Ascending aorta (tissue), 2 donors: Measurements from ENCODE around the gene PRKAG2. TPM values are rescaled to one million over a fixed set of nuclear protein-coding genes. Genes with fewer than 3 reads are reported as not detected.

Experiments used
- DNase-seq, 2 donors: peaks; one replicate each; pipeline ENCODE4 v3.0.0-alpha.2; 2019; ENCODE audit warnings: low spot score in 2 of 2
- H3K27ac ChIP-seq, 2 donors: fragments of 200-600 bp; sonication (generic); one replicate each; pipeline ENCODE4 v1.5.1; 2016 to 2017; ENCODE audit warnings: mild to moderate bottlenecking in 1 of 2
- H3K27me3 ChIP-seq: fragments of 200-600 bp; sonication (generic); one replicate; pipeline ENCODE4 v1.5.1; 2017
- H3K36me3 ChIP-seq, 2 donors: fragments of 200-600 bp; sonication (generic); one replicate each; pipeline ENCODE4 v1.5.1; 2016
- H3K4me1 ChIP-seq, 2 donors: fragments of 200-600 bp; sonication (generic); one replicate each; pipeline ENCODE4 v1.5.1; 2016 to 2017; ENCODE audit warnings: mild to moderate bottlenecking in 1 of 2
- H3K4me3 ChIP-seq, 2 donors: fragments of 200-600 bp; sonication (generic); one replicate each; pipeline ENCODE4 v1.5.1; 2016 to 2017; ENCODE audit warnings: mild to moderate bottlenecking in 1 of 2
- H3K9me3 ChIP-seq, 2 donors: fragments of 200-600 bp; sonication (generic); one replicate each; pipeline ENCODE4 v1.5.1; 2016
- intact Hi-C: fragments of 100-400 bp; cut with DNase I; formaldehyde crosslinking; loops from one replicate; pipeline ENCODE4 v1.15.1; 2023
- total RNA-seq: library from RNA; depleted of rRNA; stranded (reverse); fragments of >200 nt; gene quantifications from one replicate; pipeline ENCODE4 v1.1.0, GENCODE V29; 2016
- TF ChIP-seq, protein P1 (sequence below), 3 experiments: fragments of 200-600 bp in 2 of 3; fragments of 450-650 bp in 1 of 3; sonication (generic) in 2 of 3; IDR thresholded peaks; one replicate each; pipeline ENCODE4 v1.5.1; 2016 to 2019; ENCODE audit warnings: antibody characterized with exemption in 3 of 3, mild to moderate bottlenecking in 1 of 3, moderate library complexity in 1 of 3

Gene PRKAG2
- total RNA-seq, 1 donor from 2014 or later, result 26.7 TPM

DNA sequence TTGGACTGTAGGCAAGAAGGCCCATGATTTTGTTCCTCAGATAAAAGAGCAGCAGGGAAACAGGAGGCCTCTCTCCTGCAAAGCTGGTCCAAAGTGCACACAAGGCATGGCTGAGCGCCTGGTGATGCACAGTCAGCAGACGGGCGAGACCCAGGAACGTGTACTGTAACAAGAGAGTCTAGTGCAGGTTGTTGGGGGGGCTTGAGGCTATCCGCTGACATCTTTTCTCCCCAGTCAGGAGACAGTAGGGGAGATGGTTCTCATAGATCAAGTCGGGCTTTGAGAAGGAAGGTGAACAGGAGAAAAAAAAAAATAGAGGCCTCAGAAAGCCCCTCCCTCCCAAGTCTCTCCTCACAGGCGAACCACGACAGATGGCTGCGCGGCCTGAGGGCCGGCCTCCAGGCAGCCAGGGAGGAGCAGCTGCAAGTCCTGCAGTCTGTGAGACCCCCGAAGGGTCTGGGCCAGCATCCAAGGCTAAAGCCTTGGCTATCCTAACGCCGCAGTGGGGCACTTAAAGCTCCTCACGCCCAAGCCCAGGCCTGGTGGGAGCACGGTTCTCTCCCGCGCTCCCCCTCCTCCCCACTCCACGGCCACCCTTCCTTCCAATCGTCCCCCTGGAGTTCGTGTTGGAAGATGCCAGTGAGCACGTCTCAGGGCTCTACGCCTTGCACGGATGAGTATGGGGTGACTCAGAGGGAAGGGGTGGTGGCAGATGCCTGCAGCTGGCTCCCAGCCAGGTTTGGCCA lies 68.3 kb downstream of the PRKAG2 start:
- TF ChIP-seq, protein P1, sequence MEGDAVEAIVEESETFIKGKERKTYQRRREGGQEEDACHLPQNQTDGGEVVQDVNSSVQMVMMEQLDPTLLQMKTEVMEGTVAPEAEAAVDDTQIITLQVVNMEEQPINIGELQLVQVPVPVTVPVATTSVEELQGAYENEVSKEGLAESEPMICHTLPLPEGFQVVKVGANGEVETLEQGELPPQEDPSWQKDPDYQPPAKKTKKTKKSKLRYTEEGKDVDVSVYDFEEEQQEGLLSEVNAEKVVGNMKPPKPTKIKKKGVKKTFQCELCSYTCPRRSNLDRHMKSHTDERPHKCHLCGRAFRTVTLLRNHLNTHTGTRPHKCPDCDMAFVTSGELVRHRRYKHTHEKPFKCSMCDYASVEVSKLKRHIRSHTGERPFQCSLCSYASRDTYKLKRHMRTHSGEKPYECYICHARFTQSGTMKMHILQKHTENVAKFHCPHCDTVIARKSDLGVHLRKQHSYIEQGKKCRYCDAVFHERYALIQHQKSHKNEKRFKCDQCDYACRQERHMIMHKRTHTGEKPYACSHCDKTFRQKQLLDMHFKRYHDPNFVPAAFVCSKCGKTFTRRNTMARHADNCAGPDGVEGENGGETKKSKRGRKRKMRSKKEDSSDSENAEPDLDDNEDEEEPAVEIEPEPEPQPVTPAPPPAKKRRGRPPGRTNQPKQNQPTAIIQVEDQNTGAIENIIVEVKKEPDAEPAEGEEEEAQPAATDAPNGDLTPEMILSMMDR (IDR thresholded peaks at IDR 0.05), result no peak
- H3K27me3 ChIP-seq, result no peaks in the 10 kb centered on the region
- no peak for DNase-seq
- H3K36me3 ChIP-seq, result no peaks in the 10 kb centered on the region
- no peak overlapping the region for H3K27ac ChIP-seq
- intact Hi-C loops, result no loop called here
- no peaks in the 10 kb centered on the region for H3K9me3 ChIP-seq
- no peak overlapping the region for H3K4me3 ChIP-seq
- no peaks in the 10 kb centered on the region for H3K4me1 ChIP-seq

DNA sequence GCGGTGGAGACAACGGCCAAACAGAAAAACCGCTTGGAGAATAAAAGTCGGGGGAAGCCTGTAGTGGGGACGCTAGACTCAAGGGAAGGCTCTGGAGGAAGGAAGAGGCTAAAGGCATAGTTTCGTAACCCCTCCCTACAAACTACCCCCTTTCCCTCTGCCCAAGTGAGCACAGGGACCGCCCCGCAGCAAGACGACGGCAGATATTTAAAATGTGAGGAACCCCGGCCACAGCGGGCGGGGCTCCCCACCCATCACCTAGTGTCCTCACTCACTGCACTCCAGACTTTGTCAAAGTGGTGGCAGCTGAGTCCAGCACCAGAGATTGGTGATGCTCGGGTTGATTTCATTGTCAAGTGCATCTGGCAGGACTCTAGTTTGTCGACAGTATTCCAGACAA lies 69.1 kb downstream of the PRKAG2 start:
- TF ChIP-seq, protein P1 (IDR thresholded peaks at IDR 0.05), result no peak
- H3K36me3 ChIP-seq, result no peaks in the 10 kb centered on the region
- no peak for DNase-seq
- H3K4me3 ChIP-seq, result no peak overlapping the region
- intact Hi-C loops, result no loop called here
- H3K27ac ChIP-seq, result no peak overlapping the region
- H3K9me3 ChIP-seq, result no peaks in the 10 kb centered on the region
- no peaks in the 10 kb centered on the region for H3K4me1 ChIP-seq
- H3K27me3 ChIP-seq, result no peaks in the 10 kb centered on the region

DNA sequence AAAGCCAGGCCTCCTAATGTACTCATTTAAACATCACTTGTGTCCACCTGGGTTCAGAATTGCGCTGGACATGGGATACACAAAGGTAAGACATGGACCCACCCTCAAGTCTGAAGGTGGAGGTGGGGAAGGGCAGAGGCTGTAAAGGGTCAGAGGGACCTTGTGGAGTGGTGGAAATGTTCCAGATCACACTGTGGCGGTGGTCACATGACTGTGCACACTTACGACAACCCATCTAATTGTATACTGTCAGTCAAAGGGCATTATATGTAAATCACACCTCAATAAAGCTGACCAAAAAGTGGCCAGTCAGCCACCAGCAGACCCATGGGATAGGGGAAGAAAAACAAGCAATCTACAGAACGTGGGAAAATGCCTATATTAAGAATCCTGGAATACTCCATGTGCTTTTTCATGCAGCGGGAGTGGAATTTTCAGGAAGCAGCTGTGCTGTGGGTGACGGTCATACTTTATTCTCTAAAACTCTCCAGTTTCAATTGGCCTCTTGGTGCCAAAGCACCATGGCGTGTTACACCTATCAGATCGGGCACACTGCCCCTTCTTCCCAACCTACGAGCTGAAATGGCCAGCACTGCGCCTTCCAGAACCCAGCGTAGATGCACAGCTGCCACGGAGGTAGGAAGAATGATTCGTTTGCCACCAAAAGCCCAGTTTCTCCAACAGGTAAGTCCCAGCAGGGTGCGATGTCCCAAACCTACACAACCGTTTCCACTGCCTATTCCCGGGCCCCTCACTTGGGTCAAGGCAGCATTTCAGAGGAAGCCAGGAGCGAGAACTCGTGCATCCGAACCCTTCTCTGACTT lies 69.8 kb downstream of the PRKAG2 start:
- TF ChIP-seq, protein P1 (IDR thresholded peaks at IDR 0.05), result no peak
- no peaks in the 10 kb centered on the region for H3K4me1 ChIP-seq
- no peaks in the 10 kb centered on the region for H3K27me3 ChIP-seq
- intact Hi-C loops, result no loop called here
- no peak overlapping the region for H3K27ac ChIP-seq
- H3K36me3 ChIP-seq, result no peaks in the 10 kb centered on the region
- DNase-seq, result no peak
- no peak overlapping the region for H3K4me3 ChIP-seq
- no peaks in the 10 kb centered on the region for H3K9me3 ChIP-seq

DNA sequence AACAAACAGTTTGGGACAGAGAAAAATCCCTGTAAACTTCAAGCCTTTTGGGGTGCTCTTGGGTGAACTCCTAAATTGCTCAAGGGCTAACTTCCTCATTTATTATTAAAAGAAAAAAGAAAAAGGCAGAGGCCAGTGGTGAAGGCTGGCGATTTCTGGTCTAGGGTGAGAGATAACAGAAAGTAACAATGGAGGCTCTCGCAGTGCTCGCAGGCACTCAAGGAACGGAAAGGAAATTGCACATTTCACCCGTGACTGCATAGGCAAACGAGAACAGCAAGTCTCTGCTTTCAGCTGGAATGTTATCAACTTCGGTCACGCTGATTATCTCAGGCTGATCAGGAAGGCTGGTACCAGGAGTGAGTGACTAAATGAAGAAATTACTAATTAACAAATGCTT lies 70.7 kb downstream of the PRKAG2 start:
- Histone ChIP-seq H3K4me1 (no peaks in the 10 kb centered on the region), H3K27me3 (no peaks in the 10 kb centered on the region), H3K9me3 (no peaks in the 10 kb centered on the region), H3K4me3 (no peak overlapping the region), H3K27ac (no peak overlapping the region), H3K36me3 (no peaks in the 10 kb centered on the region)
- TF ChIP-seq, protein P1 (IDR thresholded peaks at IDR 0.05), result no peak
- no peak for DNase-seq
- intact Hi-C loops, result no loop called here

DNA sequence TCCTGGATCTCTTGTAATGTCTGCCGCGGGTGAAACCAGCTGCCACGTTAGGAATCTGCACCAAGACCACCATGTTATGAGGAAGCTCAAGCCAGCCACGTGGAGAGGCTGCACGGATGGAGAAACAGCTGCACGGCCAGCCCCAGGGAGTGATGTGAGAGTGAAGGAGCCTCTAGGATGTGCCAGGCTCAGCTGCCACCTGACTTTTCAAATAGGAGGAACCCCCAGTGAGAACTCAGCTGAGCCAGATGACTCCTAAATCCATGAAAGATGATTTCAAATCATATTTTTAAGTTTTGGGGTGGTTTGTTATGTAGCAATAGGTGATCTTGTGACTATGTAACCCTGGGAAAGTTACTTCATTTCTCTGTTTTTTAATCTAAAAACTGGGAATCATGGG lies 71.7 kb downstream of the PRKAG2 start:
- no peak for DNase-seq
- no peaks in the 10 kb centered on the region for H3K9me3 ChIP-seq
- H3K36me3 ChIP-seq, result no peaks in the 10 kb centered on the region
- H3K4me3 ChIP-seq, result no peak overlapping the region
- no peaks in the 10 kb centered on the region for H3K27me3 ChIP-seq
- intact Hi-C loops, result no loop called here
- no peak overlapping the region for H3K27ac ChIP-seq
- TF ChIP-seq, protein P1 (IDR thresholded peaks at IDR 0.05), result no peak
- H3K4me1 ChIP-seq, result no peaks in the 10 kb centered on the region
